Panc1 (cell line): Measurements from ENCODE around the gene USH1C. TPM values are rescaled to one million over a fixed set of nuclear protein-coding genes. Genes with fewer than 3 reads are reported as not detected.

Experiments used
- ATAC-seq: fragments of 200-7000 bp; cut with Tn5 transposase; 2 replicates; pipeline ENCODE4 v1.9.1; 2020; ENCODE audit warnings: mild to moderate bottlenecking, moderate library complexity
- BruUV-seq: library from RNA; stranded (reverse); fragments of 400-500 nt; replicated peaks from 2 replicates; lab custom pipeline; 2021; lab: Mats Ljungman, UMichigan
- CTCF ChIA-PET: fragments of 300-600 bp; sonication (Branson Sonifier 250); formaldehyde crosslinking; loops from one replicate; lab custom pipeline; 2022; ENCODE audit warnings: antibody characterized with exemption; lab: Charles Lee
- POLR2A ChIA-PET: fragments of 300-600 bp; sonication (Branson Sonifier 250); formaldehyde crosslinking; loops from one replicate; lab custom pipeline; 2022; ENCODE audit warnings: antibody characterized with exemption; lab: Charles Lee
- DNase-seq: peaks from one replicate; pipeline ENCODE4 v3.0.0-alpha.2; 2010; ENCODE audit warnings: low read depth, low spot score
- H3K27ac ChIP-seq: 2 replicates; pipeline ENCODE4 v1.5.1; 2011; ENCODE audit warnings: mild to moderate bottlenecking, low read length, inconsistent platforms
- H3K27me3 ChIP-seq: fragments of 200-500 bp; sonication (Bioruptor generic); 2 replicates; pipeline ENCODE4 v1.6.0; 2014; ENCODE audit warnings: low read length, inconsistent platforms; ENCODE audit not compliant: control insufficient read depth, insufficient read depth
- H3K36me3 ChIP-seq: fragments of 200-500 bp; sonication (Bioruptor generic); 2 replicates; pipeline ENCODE4 v1.5.1; 2014; ENCODE audit warnings: inconsistent platforms, mild to moderate bottlenecking, low read length, moderate library complexity; ENCODE audit not compliant: control insufficient read depth, insufficient read depth
- H3K4me1 ChIP-seq: 2 replicates; pipeline ENCODE4 v1.5.1; 2011; ENCODE audit warnings: inconsistent platforms, mild to moderate bottlenecking, low read length, moderate library complexity; ENCODE audit not compliant: control insufficient read depth, insufficient read depth
- H3K4me3 ChIP-seq, 2 experiments: 2 replicates each; pipeline ENCODE4 v1.5.1; 2011 to 2012; ENCODE audit warnings: low read depth in 2 of 2, low read length in 2 of 2, mild to moderate bottlenecking in 2 of 2, inconsistent platforms in 1 of 2, moderate library complexity in 1 of 2
- H3K9me3 ChIP-seq: fragments of 200-500 bp; sonication (Bioruptor generic); 2 replicates; pipeline ENCODE4 v1.5.1; 2014; ENCODE audit warnings: low read depth, mild to moderate bottlenecking, inconsistent platforms, low read length, moderate library complexity; ENCODE audit not compliant: control insufficient read depth, insufficient read depth
- POLR2AphosphoS5 ChIP-seq: IDR thresholded peaks from 2 replicates; pipeline ENCODE4 v1.6.1; 2012; ENCODE audit warnings: mild to moderate bottlenecking, low read depth, low read length, moderate library complexity
- SIN3A ChIP-seq: IDR thresholded peaks from 2 replicates; pipeline ENCODE4 v1.6.1; 2012; ENCODE audit warnings: low read depth, mild to moderate bottlenecking, low read length, moderate library complexity, borderline replicate concordance; ENCODE audit not compliant: insufficient read depth
- TCF7L2 ChIP-seq: IDR thresholded peaks from 2 replicates; pipeline ENCODE4 v1.6.1; 2011; ENCODE audit warnings: mild to moderate bottlenecking, low read depth, low read length, inconsistent platforms
- in situ Hi-C: cut with HindIII; loops from 2 replicates; pipeline ENCODE4 v1.10.0; 2016; ENCODE audit warnings: low sequenced_read_pairs, low pct_unique_long_range_greater_than_20kb
- intact Hi-C: fragments of 100-400 bp; cut with micrococcal nuclease; formaldehyde crosslinking; loops from one replicate; pipeline ENCODE4 v1.10.0; 2022; ENCODE audit not compliant: unreplicated experiment
- total RNA-seq: library from RNA; stranded (reverse); gene quantifications from one replicate; pipeline ENCODE4 v1.2.1, GENCODE V29; 2021; ENCODE audit not compliant: unreplicated experiment
- TF ChIP-seq, protein P1 (sequence below): fragments of 450-650 bp; IDR thresholded peaks from 2 replicates; pipeline ENCODE4 v1.5.1; 2017; ENCODE audit warnings: mild to moderate bottlenecking
- TF ChIP-seq, protein P2 (sequence below), 2 experiments: IDR thresholded peaks; 2 replicates each; pipeline ENCODE4 v1.6.1; 2011 to 2012; ENCODE audit warnings: low read depth in 2 of 2, control low read depth in 1 of 2, low read length in 1 of 2, mild to moderate bottlenecking in 1 of 2, moderate library complexity in 1 of 2; ENCODE audit not compliant: insufficient read depth in 1 of 2

The USH1C gene
- total RNA-seq, 1 experiment from 2014 or later, result not detected

DNA sequence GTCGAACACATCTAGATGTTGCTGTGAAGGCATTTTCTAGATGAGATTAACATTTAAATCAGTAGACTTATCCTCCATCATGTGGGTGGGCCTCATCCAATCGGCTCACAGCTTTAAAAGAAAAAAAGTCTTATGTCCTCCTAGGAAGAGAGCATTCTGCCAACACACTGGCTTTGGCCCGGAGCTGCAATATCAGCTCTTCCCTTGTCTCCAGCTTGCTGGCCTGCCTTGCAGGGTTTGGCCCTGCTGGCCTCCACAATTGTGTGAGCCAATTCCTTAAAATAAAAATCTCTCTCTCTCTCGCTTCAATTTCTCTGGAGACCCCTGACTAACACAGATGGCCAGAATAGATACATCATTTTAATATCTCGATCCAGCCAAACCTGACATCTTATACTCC is 54.5 kb downstream of the USH1C start:
- intact Hi-C loops, result no loop called here
- no peak for ATAC-seq
- POLR2A ChIA-PET, result no interaction called here
- in situ Hi-C loops, result no loop called here
- no TSS peak for BruUV-seq
- H3K4me3 ChIP-seq, result no peak overlapping the region
- CTCF ChIA-PET, result no interaction called here
- peaks cover 4% of the 10 kb centered on the region; the same call in 1 of the 2 replicates for H3K27me3 ChIP-seq
- no peaks in the 10 kb centered on the region for H3K4me1 ChIP-seq
- no peak for DNase-seq
- no peaks in the 10 kb centered on the region for H3K36me3 ChIP-seq
- TF ChIP-seq, protein P1, sequence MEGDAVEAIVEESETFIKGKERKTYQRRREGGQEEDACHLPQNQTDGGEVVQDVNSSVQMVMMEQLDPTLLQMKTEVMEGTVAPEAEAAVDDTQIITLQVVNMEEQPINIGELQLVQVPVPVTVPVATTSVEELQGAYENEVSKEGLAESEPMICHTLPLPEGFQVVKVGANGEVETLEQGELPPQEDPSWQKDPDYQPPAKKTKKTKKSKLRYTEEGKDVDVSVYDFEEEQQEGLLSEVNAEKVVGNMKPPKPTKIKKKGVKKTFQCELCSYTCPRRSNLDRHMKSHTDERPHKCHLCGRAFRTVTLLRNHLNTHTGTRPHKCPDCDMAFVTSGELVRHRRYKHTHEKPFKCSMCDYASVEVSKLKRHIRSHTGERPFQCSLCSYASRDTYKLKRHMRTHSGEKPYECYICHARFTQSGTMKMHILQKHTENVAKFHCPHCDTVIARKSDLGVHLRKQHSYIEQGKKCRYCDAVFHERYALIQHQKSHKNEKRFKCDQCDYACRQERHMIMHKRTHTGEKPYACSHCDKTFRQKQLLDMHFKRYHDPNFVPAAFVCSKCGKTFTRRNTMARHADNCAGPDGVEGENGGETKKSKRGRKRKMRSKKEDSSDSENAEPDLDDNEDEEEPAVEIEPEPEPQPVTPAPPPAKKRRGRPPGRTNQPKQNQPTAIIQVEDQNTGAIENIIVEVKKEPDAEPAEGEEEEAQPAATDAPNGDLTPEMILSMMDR, result no peak
- no peak for TF ChIP-seq POLR2AphosphoS5
- no peak for TF ChIP-seq SIN3A
- TF ChIP-seq TCF7L2, result no peak
- TF ChIP-seq, protein P2, sequence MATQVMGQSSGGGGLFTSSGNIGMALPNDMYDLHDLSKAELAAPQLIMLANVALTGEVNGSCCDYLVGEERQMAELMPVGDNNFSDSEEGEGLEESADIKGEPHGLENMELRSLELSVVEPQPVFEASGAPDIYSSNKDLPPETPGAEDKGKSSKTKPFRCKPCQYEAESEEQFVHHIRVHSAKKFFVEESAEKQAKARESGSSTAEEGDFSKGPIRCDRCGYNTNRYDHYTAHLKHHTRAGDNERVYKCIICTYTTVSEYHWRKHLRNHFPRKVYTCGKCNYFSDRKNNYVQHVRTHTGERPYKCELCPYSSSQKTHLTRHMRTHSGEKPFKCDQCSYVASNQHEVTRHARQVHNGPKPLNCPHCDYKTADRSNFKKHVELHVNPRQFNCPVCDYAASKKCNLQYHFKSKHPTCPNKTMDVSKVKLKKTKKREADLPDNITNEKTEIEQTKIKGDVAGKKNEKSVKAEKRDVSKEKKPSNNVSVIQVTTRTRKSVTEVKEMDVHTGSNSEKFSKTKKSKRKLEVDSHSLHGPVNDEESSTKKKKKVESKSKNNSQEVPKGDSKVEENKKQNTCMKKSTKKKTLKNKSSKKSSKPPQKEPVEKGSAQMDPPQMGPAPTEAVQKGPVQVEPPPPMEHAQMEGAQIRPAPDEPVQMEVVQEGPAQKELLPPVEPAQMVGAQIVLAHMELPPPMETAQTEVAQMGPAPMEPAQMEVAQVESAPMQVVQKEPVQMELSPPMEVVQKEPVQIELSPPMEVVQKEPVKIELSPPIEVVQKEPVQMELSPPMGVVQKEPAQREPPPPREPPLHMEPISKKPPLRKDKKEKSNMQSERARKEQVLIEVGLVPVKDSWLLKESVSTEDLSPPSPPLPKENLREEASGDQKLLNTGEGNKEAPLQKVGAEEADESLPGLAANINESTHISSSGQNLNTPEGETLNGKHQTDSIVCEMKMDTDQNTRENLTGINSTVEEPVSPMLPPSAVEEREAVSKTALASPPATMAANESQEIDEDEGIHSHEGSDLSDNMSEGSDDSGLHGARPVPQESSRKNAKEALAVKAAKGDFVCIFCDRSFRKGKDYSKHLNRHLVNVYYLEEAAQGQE (IDR thresholded peaks at IDR 0.05; ENCODE audit: insufficient read depth in 1 of 2, low read depth in 2 of 2, low read length in 1 of 2), result no peak
- no peak overlapping the region for H3K27ac ChIP-seq
- H3K9me3 ChIP-seq, result no peaks in the 10 kb centered on the region

DNA sequence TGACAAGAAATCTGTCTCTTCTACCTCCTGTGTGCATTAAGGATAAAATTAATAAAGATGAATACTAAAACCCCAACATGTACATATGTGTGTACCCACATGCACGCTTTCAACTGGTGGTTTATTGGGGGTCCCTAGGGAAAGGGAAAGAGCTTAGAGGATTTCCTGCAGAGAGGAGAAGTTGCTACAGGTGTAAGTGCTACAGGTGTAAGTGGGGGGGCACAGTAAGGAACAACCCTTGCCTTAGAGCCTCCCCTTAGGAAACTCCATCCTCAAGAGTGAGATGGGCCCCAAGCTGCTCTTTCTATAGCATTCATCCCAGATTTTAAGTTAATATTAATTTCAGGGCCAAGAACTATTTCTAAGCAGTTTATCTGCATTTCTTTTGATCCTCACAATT is 55.7 kb downstream of the USH1C start:
- intact Hi-C loops, result no loop called here
- Histone ChIP-seq H3K4me1 (no peaks in the 10 kb centered on the region), H3K27ac (no peak overlapping the region), H3K36me3 (no peaks in the 10 kb centered on the region), H3K27me3 (peaks cover 4% of the 10 kb centered on the region; the same call in 1 of the 2 replicates), H3K4me3 (no peak overlapping the region), H3K9me3 (no peaks in the 10 kb centered on the region)
- POLR2A ChIA-PET, result no interaction called here
- TF ChIP-seq TCF7L2 (no peak), SIN3A (no peak), POLR2AphosphoS5 (no peak)
- TF ChIP-seq, protein P2 (IDR thresholded peaks at IDR 0.05; ENCODE audit: insufficient read depth in 1 of 2, low read depth in 2 of 2, low read length in 1 of 2), result no peak
- TF ChIP-seq, protein P1, result no peak
- DNase-seq, result no peak
- CTCF ChIA-PET, result no interaction called here
- BruUV-seq, result no TSS peak
- in situ Hi-C loops, result no loop called here
- ATAC-seq, result no peak
